GM11168 (cell line): ENCODE data around the gene SYNPR.
"Not testable (repeated sequence)": the region's sequence is repeated elsewhere in the genome, so short reads cannot be mapped to it uniquely, and the experiment has no call there.

Source experiments
- in situ Hi-C: fragments of 300-500 bp; cut with MboI; formaldehyde crosslinking; loops from one replicate; pipeline ENCODE4 v1.12.0; 2022; ENCODE audit warnings: low sequenced_read_pairs; ENCODE audit not compliant: unreplicated experiment

SYNPR gene

GRCh38 chr3:63278171-63279004 lies at the start of gene SYNPR:
TSS of gene SYNPR (plus strand) at chr3:63278308.
- in situ Hi-C loops, result no loop called here

- in situ Hi-C loops, result loop anchor here (25.0 kb wide), 1 partner anchor 566 kb away; no protein-coding TSS in a partner anchor
Measured at GRCh38 chr3:63228677-63229076, 49.4 kb upstream of the SYNPR start.

GRCh38 chr3:63230146-63230545 lies 48.0 kb upstream of the SYNPR start:
- in situ Hi-C loops, result loop anchor here (25.0 kb wide), 1 partner anchor 568 kb away; no protein-coding TSS in a partner anchor

GRCh38 chr3:63231643-63232042 lies 46.5 kb upstream of the SYNPR start:
- in situ Hi-C loops, result loop anchor here (25.0 kb wide), 1 partner anchor 569 kb away; no protein-coding TSS in a partner anchor

GRCh38 chr3:63232764-63233396 lies 45.2 kb upstream of the SYNPR start:
- in situ Hi-C loops, result loop anchor here (25.0 kb wide), 1 partner anchor 571 kb away; no protein-coding TSS in a partner anchor

GRCh38 chr3:63240381-63240902 lies 37.7 kb upstream of the SYNPR start:
- in situ Hi-C loops, result loop anchor here (25.0 kb wide), 1 partner anchor 578 kb away; no protein-coding TSS in a partner anchor

- in situ Hi-C loops, result loop anchor here (25.0 kb wide), 1 partner anchor 580 kb away; no protein-coding TSS in a partner anchor
Measured at GRCh38 chr3:63242124-63242523, 36.0 kb upstream of the SYNPR start.

- in situ Hi-C loops, result loop anchor here (25.0 kb wide), 1 partner anchor 582 kb away; no protein-coding TSS in a partner anchor
Measured at GRCh38 chr3:63244486-63244885, 33.6 kb upstream of the SYNPR start.

GRCh38 chr3:63245726-63246241 lies 32.3 kb upstream of the SYNPR start:
- in situ Hi-C loops, result loop anchor here (25.0 kb wide), 1 partner anchor 583 kb away; no protein-coding TSS in a partner anchor

- in situ Hi-C loops, result loop anchor here (25.0 kb wide), 1 partner anchor 586 kb away; no protein-coding TSS in a partner anchor
Measured at GRCh38 chr3:63248015-63248414, 30.1 kb upstream of the SYNPR start.

- in situ Hi-C loops, result no loop called here
Measured at GRCh38 chr3:63251499-63251898, 26.6 kb upstream of the SYNPR start.

- in situ Hi-C loops, result not testable (repeated sequence)
Measured at GRCh38 chr3:63255819-63256218, 22.3 kb upstream of the SYNPR start.

GRCh38 chr3:63264716-63265115 lies 13.4 kb upstream of the SYNPR start:
- in situ Hi-C loops, result no loop called here

GRCh38 chr3:63274359-63274758 lies 3.7 kb upstream of the SYNPR start:
- in situ Hi-C loops, result no loop called here

- in situ Hi-C loops, result no loop called here
Measured at GRCh38 chr3:63279005-63279841, 1.1 kb downstream of the SYNPR start.

- in situ Hi-C loops, result no loop called here
Measured at GRCh38 chr3:63287610-63288009, 9.5 kb downstream of the SYNPR start.

- in situ Hi-C loops, result no loop called here
Measured at GRCh38 chr3:63290686-63291085, 12.6 kb downstream of the SYNPR start.

GRCh38 chr3:63294332-63294731 lies 16.2 kb downstream of the SYNPR start:
- in situ Hi-C loops, result no loop called here

- in situ Hi-C loops, result no loop called here
Measured at GRCh38 chr3:63295356-63295755, 17.2 kb downstream of the SYNPR start.

GRCh38 chr3:63295806-63296205 lies 17.7 kb downstream of the SYNPR start:
- in situ Hi-C loops, result no loop called here
